Measurements from ENCODE around the gene TMBIM6. TPM values are rescaled to one million over a fixed set of nuclear protein-coding genes. Genes with fewer than 3 reads are reported as not detected.

TMBIM6 gene
- total RNA-seq, 4 donors from 2014 or later = 251 to 408 (median 329) TPM

DNA sequence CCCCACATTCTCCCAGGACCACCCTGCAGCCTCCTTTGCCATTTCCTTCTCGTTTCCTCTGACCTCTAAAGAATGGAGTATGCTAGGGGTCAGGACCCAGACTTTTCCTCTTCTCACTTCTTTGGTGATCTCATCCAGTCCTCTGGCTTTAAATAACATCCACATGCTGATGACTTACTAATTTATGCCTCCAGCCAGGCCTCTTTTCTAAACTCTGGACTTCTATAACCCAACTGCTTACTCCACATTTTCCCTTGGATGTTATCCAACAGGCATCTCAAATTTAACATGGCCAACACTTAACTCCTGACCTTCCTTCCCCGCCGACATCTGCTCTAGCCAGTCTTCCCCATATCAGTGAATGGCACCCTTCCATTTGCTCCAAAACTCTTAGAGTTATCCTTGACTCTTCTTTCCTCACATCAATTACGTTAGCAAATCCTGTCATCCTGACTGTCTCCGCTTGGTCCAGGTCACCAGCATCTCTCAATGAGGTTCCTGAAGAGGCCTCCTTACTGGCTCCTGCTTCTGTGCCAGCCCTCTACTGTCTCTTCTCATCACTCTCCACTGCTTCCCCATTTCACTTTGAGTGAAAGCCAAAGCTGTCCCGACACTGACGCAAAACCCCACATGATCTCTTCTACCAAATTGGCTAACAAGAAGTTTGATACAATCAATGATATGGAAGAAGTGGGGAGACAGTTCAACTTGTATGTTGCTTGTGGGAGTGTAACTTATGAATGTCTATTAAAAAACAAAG, 42.7 kb downstream of the TMBIM6 start:
- Histone ChIP-seq H3K36me3 (peaks cover 0 to 7% of the 10 kb centered on the region in 2 donors), H3K27ac (no peak overlapping the region), H3K4me1 (peaks cover 0 to 22% (median 5%) of the 10 kb centered on the region in 3 donors), H3K4me3 (no peak overlapping the region), H3K9me3 (no peaks in the 10 kb centered on the region), H3K27me3 (no peaks in the 10 kb centered on the region)
- 23 to 33% methylated on average over 3 to 5 of the region's 7 CpGs for WGBS, 2 donors (ENCODE audit: low coverage in 1 of 2)
- peak; percentile 58 for ATAC-seq
- TF ChIP-seq, protein P1, sequence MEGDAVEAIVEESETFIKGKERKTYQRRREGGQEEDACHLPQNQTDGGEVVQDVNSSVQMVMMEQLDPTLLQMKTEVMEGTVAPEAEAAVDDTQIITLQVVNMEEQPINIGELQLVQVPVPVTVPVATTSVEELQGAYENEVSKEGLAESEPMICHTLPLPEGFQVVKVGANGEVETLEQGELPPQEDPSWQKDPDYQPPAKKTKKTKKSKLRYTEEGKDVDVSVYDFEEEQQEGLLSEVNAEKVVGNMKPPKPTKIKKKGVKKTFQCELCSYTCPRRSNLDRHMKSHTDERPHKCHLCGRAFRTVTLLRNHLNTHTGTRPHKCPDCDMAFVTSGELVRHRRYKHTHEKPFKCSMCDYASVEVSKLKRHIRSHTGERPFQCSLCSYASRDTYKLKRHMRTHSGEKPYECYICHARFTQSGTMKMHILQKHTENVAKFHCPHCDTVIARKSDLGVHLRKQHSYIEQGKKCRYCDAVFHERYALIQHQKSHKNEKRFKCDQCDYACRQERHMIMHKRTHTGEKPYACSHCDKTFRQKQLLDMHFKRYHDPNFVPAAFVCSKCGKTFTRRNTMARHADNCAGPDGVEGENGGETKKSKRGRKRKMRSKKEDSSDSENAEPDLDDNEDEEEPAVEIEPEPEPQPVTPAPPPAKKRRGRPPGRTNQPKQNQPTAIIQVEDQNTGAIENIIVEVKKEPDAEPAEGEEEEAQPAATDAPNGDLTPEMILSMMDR (IDR thresholded peaks at IDR 0.05) = no peak
- no peak for TF ChIP-seq POLR2AphosphoS5 (IDR thresholded peaks at IDR 0.05)
- TF ChIP-seq POLR2A (IDR thresholded peaks at IDR 0.05) = no peak

DNA sequence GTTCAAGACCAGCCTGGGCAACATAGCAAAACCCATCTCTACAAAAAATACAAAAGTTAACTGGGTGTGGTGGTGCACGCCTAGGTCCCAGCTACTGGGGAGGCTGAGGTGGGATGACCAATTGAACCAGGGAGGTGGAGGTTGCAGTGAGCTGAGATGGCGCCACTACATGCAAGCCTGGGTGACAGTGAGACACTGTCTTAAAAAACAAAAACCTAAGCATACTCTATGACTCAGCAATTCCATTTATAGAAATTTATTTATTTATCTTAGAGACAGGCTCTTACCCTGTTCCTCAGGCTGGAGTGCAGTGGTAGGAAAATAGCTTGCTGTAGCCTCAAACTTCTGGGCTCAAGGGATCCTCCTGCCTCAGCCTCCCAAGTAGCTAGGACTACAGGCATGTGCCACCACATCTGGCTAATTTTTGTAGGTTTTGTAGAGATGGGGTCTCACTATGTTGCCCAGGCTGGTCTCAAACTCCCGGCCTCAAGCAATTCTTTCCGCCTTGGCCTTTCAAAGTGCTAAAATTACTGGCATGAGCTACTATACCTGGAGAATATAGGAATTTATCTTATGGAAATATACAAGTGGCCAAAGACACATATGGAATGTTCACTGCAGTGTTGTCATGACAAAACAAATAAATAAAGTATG, 43.5 kb downstream of the TMBIM6 start:
- 69 to 90% methylated on average over 3 to 4 of the region's 4 CpGs for WGBS, 2 donors (ENCODE audit: low coverage in 1 of 2)
- Histone ChIP-seq H3K4me1 (peaks cover 0 to 22% (median 5%) of the 10 kb centered on the region in 3 donors), H3K27me3 (no peaks in the 10 kb centered on the region), H3K36me3 (peaks cover 0 to 14% of the 10 kb centered on the region in 2 donors), H3K4me3 (no peak overlapping the region), H3K27ac (no peak overlapping the region), H3K9me3 (no peaks in the 10 kb centered on the region)
- no peak for TF ChIP-seq EP300 (IDR thresholded peaks at IDR 0.05)
- TF ChIP-seq POLR2AphosphoS5 (IDR thresholded peaks at IDR 0.05) = no peak
- no peak for TF ChIP-seq POLR2A (IDR thresholded peaks at IDR 0.05)
- TF ChIP-seq, protein P1 (IDR thresholded peaks at IDR 0.05) = no peak
- no peak for ATAC-seq

DNA sequence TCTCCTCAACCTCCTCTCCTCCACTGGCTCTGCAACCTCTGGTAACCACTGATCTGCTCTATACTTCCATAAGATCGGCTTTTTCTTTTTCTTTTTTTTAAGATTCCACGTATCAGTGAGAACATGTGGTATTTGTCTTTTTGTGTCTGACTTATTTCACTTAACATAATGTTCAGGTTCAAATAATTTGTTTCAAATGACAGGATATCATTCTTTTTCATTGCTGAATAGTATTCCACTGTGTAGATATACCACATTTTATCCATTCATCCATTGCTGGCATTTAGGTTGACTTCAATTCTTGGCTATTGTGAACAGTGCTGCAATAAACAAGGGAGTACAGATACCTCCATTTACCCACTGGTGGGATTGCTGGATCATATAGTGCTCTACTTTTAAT, 46.3 kb downstream of the TMBIM6 start:
- WGBS, 2 donors (ENCODE audit: low coverage in 1 of 2) = 85 to 97% methylated on average over 2 of the region's 2 CpGs
- Histone ChIP-seq H3K4me1 (peaks cover 0 to 22% (median 5%) of the 10 kb centered on the region in 3 donors), H3K9me3 (no peaks in the 10 kb centered on the region), H3K27ac (no peak overlapping the region), H3K27me3 (no peaks in the 10 kb centered on the region), H3K36me3 (peaks cover 0 to 42% of the 10 kb centered on the region in 2 donors), H3K4me3 (no peak overlapping the region)
- no peak for ATAC-seq
- no peak for TF ChIP-seq POLR2A (IDR thresholded peaks at IDR 0.05)
- TF ChIP-seq POLR2AphosphoS5 (IDR thresholded peaks at IDR 0.05) = no peak
- TF ChIP-seq, protein P1 (IDR thresholded peaks at IDR 0.05) = no peak

DNA sequence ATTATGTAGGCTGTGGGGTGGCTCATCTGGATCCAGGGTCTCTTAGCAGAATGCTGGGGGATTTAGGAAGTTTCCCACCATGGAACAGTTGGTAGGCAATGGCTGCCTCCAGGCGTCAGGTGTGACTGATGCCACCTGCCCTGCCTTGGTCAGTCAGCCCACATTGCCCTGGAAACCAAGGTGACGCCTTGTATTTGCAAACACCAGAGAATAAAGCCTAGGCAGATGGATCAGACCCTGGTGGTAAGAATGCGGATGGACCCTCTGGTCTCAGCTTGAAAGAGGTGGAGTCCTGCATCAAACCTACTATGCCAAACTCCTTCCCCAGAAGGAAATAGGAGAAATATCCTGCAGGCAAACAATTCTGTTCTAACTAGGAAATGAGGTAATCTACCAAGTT, 48.6 kb downstream of the TMBIM6 start:
- Histone ChIP-seq H3K27ac (no peak overlapping the region), H3K4me3 (no peak overlapping the region), H3K4me1 (peaks cover 0 to 1% (median 0%) of the 10 kb centered on the region in 3 donors), H3K27me3 (no peaks in the 10 kb centered on the region), H3K36me3 (peaks cover 0 to 61% of the 10 kb centered on the region in 2 donors), H3K9me3 (no peaks in the 10 kb centered on the region)
- 80% methylated on average over 1 of the region's 3 CpGs; no CpG with 5 or more reads in 1 of the 2 donors for WGBS, 2 donors (ENCODE audit: low coverage in 1 of 2)
- no peak for ATAC-seq
- TF ChIP-seq POLR2AphosphoS5 (IDR thresholded peaks at IDR 0.05) = no peak
- no peak for TF ChIP-seq POLR2A (IDR thresholded peaks at IDR 0.05)
- no peak for TF ChIP-seq EP300 (IDR thresholded peaks at IDR 0.05)
- TF ChIP-seq, protein P1 (IDR thresholded peaks at IDR 0.05) = no peak
